ENCODE measurements around the gene CARMIL1.

GRCh38 chr6:25333471-25333870 is 54.3 kb downstream of the CARMIL1 start:
- TF ChIP-seq CTCF (conservative IDR thresholded peaks at IDR 0.05 in 1 of 2, IDR thresholded peaks at IDR 0.05 in 1 of 2; ENCODE audit: extremely low read depth in 1 of 2, insufficient read depth in 1 of 2, low read depth in 1 of 2, low read length in 2 of 2) (no peak), EZH2 (IDR thresholded peaks at IDR 0.05; ENCODE audit: borderline replicate concordance, low read length) (no peak)
